Measurements from ENCODE around the gene HDAC7.
"Not testable (repeated sequence)": the region's sequence is repeated elsewhere in the genome, so short reads cannot be mapped to it uniquely, and the experiment has no call there.

The HDAC7 gene

DNA sequence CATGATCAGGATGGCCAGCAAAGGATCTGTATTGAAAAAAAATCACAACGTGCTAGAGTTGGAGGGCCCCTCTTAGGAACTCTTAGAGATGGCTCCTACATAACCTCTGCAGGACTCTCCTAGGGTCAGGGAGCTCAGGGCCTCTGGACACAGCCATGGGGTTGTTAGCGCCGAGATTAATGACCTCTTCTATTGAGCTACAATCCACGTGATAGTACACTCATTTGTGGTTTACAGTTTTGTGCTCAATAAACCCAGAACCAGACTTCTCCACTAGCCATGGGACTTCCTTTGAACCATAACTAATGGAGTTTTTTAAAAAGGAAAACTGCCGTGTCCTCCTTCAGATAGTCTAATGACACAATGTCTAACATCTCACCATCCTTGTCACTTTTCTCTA is 29.6 kb upstream of the HDAC7 start:
- DNase-seq (ENCODE audit: low spot score) = no peak

DNA sequence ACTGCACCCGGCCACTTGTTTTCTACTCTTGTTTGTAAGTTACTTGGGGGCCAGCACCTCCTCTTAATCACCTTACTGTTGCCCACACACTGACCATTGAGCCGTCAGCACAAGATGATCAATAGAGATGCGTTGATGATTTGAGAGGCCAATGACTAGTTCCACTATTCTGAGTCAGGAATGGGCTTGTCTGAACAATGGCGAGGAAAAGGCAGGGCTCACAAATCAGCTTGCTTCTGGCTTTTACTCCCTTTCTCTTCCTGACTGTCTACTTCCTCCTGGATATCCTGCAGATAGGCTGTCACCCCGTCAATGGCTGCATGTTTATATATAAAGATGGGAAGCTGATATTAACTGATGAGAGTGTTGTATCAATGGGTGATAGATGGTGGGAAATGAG is 29.1 kb upstream of the HDAC7 start:
- peak; percentile 60 for DNase-seq (ENCODE audit: low spot score)

- no peak for DNase-seq (ENCODE audit: low spot score)
Observed at GRCh38 chr12:47846294-47846996, 26.7 kb upstream of the HDAC7 start.

DNA sequence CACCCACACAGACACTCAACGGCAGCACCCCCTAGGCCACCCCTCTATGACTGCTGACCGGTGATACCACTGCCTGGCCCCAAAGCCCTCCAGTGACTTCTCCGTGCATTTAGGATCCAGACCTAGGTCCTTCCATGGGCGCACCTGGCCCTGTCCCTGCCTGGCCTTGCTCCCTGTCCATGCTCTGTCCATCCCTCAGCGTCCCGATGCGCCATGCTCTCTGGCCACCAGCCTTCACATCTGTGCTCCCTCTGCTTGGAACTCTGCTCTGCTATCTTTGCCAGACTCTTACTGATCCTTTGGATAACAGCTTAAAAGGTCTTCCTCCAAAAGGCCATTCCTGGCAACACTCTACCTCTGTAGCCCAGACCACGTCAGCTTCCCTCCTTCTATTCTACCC is 25.4 kb upstream of the HDAC7 start:
- DNase-seq (ENCODE audit: low spot score) = no peak

DNA sequence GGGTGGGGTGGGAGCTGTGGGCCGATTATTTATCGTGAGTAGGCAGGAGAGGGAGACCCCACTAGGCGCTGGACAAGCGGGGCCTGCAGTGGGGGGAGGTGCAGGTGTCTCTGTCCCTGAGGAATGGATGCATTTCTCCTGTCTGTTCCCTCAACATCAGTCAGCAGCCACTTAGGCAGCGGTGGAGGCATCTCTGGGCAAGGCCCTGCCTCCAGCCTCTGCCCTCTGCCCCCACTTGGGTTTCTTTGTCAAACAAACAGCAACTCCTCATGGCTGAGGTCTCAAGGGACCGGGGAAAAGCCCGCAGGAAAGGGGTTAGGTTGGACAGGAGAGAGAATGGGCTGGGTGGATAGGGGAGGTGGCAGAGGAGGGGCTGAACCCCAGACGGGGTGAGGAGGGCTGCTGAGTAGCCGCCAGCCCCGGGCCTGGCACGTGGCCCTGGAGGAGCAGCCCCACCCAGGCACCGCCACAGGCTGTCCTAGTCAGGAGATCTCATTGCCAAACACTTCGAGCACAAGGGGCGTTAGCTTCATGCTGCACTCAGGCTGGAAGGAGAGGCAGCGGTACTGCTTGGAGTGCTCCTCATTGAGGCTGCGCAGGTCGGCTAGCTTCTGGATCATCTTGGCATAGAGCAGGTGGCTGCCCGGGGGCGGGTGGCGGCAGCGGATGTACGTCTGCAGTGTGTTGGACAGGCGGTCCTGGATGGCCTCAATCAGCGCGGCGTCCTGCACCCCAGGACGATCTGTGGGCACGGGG is 24.7 kb upstream of the HDAC7 start:
- DNase-seq (ENCODE audit: low spot score) = no peak

- no peak for DNase-seq (ENCODE audit: low spot score)
Observed at GRCh38 chr12:47843226-47843980, 23.7 kb upstream of the HDAC7 start.

DNA sequence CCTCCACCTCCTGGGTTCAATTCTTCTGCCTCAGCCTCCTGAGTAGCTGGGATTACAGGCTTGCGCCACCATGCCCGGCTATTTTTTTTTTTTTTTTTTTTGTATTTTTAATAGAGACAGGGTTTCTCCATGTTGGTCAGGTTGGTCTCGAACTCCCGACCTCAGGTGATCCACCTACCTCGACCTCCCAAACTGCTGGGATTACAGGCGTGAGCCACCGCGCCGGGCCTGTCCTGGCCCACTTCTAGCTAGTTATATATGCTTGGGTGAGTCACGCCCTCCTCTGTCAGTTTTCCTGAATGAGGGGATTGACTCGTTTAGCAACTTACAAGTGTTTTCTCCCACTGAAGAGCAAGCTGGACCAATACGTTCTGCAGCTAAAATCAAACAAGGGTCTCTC is 22.8 kb upstream of the HDAC7 start:
- DNase-seq (ENCODE audit: low spot score) = not testable (repeated sequence)

GRCh38 chr12:47841910-47842309 is 22.2 kb upstream of the HDAC7 start:
- no peak for DNase-seq (ENCODE audit: low spot score)

DNA sequence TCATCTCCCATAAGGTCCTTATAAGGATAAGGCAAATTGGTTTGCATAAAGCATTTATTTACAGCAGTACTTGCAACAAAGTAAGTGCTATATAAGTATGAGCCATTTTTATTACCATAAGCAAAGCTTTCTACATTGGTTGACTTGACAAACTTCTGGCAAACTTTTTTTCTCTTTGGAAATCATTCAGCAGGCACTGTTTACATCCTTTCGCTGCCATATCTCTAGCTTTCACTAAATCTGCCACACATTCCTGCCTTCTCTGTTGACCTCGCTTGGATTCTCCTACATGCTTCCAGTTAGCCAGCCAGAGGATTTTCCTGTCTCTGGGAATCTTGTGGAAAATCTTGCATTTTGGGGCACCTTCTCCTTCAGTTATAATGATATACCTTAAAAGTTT is 21.8 kb upstream of the HDAC7 start:
- no peak for DNase-seq (ENCODE audit: low spot score)

- DNase-seq (ENCODE audit: low spot score) = no peak
Observed at GRCh38 chr12:47840571-47840970, 20.9 kb upstream of the HDAC7 start.

DNA sequence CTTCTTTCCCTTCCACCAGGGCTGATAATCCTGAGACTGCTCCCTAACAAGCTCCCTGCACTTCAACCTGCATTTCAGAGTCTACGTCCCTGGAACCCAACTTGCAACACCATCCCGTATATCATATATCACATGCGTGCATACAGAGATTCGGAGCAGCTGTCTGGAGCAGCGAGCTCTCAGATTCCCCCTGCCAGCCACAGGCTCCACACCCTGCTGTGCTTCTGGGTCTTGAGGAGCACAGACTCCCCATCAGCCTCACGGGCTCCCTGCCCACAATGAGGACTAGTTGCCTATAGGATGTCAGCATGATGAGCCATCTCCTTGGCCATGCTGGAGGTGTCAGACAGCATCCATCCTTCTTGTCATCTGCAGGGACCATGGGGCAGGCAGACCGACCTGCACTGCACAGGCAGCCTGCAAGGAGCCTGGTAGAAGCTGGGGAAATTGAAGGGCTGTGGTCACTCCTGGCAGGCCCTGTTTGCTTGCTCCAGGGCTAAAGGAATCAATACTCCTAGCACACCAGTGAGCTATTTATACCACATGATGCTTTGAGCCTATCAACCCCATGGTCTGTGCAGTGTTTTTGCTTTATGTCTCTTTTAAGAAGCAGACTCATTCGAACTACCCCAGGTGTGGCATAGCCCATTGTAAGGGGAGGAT is 19.6 kb upstream of the HDAC7 start:
- DNase-seq (ENCODE audit: low spot score) = no peak

DNA sequence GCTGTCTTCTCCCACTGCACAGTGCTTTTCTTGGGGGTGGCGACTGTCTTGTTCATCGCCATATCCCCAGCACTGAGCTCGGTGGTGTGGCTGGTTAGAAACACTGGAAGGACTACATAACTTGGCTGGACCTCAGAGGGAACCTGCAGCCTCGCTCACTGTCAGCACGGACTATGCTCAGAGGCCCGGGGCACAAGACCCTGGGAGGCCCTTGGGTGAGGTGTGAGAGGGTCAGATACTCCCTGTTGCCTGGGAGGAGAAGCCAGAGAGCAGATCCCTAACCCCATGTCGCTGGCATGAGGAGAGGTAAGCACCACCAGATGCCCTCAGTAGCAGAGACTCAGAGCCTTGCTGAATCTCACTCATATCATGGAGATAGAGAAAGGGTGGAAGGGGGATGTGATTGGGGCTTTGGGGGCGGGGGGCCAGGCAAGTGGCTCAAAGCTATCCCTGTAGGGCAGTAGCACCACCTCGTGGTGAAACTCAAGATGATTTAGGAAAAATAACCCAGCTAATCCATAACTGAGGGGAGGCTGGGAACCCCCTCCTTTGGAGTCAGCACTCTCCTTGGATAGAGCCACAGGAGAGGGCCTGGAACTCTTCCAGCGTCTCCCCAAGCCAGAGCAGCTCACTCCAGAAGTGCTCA is 18.7 kb upstream of the HDAC7 start:
- peak; percentile 44 for DNase-seq (ENCODE audit: low spot score)

DNA sequence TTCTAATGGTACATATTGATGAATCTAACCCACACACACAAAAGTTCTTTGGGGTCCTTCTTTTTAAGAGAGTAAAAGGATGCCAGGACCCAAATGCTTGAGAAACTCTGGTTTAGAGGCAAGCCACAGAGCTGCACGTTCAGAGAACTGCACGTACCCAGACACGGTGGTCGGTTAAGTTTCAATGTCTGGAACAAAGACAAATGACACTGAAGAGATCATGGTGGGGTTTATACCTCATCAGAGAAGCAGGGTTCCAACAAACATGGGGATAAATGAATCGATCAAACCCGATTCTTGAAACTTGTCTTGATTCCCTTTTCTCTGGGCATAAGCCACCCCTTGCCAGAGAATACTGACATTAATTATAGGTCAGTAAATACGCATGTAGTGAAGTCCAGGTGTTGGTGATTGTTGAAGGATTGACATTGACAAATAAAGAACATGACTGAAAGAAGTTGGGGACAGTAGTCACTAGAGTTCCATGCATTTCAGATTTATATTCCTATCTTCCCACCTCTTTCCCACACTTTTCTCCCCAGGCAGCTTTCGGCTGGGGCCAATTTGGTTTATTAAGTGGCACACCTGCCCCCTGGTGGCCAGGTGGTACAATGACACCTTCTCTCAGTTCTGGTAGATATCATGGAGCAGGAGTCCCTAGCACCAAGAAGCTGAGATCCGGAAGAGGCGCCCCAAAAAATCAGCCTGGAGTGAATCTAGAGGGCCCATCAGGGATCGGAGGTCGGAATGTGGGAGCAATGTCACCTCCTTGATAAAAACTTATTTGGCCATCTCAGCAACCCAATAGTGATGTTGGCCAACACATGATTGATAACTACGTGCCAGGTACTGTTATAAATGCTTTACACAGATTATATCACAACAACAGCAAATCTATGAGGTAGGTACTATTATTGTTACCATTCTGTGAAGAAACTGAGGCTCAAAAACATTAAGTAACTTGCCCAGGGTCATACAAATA is 17.8 kb upstream of the HDAC7 start:
- DNase-seq (ENCODE audit: low spot score) = peak; percentile 72

DNA sequence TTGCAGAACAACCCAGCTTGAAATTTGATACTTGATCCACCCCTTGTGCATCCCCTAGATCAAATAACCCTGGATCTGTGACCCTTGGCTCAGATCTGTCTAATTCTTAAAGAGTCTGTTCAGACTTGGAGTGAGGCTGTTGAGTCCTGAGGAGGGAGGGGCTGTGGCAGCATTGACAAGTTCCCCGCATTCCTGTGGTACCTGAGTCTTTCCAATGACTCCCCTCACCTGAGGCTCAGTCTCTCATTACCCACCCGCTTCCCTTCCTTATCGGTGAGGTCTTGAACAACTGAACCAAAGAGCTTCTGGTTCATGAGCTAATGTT is 16.1 kb upstream of the HDAC7 start:
- DNase-seq (ENCODE audit: low spot score) = no peak

DNA sequence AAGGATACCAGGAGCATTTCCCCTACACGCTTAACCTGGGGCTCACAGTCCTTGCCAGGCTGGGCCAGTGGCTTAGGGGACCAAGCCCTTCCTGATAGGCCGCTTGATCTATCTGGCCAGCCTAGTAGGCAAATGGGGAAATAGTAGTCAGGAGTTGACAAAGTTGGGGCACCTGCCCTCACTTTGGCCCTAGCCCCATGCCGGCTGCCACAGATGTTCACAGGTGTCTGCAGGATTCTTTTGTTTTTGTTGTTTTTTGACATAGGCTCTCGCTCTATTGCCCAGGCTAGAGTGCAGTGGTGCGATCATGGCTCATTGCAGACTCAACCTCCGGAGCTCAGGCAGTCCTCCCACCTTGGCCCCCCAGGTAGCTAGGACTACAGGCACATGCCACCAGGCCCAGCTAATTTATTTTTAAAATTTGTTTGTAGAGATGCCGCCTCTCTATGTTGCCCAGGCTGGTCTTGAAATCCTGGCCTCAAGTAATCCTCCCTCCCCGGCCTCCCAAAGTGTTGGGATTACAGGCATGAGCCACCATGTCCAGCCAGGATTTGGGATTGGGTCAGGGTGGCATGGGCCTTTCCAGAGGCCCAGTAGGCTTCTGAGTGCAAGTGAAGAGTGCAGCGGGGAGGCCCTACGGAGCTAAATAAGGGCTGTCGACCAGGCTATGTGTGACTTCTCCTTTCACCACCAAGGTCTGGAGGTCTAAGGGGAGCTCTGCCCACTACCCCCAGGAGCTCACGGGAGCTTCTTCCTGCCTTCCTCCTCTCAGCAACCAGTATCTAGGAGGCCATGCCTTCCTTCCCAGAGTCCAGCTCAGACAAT is 15.5 kb upstream of the HDAC7 start:
- no peak for DNase-seq (ENCODE audit: low spot score)

DNA sequence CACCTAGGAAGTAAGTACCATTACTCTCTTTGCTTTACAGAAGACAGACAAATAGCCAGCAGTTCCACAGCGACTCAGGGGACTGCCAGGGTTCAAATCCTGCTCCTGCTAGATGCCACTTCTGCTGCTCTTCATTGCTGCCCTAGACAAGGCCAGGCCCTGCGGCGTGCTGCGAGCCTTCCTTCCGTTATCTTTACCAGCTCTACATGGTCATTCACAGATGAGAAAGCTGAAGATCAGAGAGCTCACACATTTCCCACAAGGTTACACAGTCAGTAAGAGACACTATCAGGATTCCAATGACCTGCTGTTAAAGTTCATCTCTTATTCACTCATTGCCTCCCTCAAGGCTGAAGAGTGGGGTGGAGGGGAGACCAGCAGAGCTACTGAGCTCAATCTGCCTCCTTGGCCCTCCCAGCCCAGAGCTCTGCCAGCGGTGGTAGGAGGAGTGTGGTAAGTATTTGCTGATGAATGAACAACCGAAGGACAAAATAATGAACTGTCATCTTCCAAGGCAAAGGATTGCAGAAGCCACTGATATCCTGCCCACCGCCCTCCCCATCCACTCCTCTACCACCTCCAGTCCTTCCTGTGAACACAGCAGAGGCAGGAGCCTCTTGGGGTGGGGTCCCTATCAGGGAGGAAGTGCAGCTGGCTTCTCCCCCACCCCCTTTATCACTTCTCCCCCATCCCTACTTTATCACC is 14.6 kb upstream of the HDAC7 start:
- DNase-seq (ENCODE audit: low spot score) = no peak

DNA sequence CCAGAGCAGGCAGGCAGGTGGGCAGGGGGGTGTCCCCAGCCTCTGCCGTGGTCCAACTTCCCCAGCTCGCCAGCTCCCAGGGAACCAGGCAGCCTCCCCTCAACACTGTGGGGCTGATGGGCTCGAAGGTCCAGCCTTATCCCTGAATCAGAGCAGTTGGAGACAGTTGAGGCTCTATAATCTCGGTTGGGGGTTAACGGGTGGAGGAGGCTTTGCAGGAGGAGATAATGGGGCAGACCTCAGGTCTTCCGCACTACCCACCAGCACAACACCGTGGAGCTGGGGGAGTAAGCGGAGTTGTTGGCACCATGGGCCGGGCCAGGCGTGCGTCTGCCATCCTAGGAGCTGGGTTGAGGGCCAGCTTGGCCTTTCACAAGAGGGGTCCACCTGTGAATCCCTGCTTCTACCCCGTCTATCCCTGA is 13.9 kb upstream of the HDAC7 start:
- DNase-seq (ENCODE audit: low spot score) = no peak

GRCh38 chr12:47832263-47832933 is 12.7 kb upstream of the HDAC7 start:
- no peak for DNase-seq (ENCODE audit: low spot score)

GRCh38 chr12:47829584-47829983 is 9.9 kb upstream of the HDAC7 start:
- no peak for DNase-seq (ENCODE audit: low spot score)
